ENCODE data around the gene SWAP70. TPM values are rescaled to one million over a fixed set of nuclear protein-coding genes. Genes with fewer than 3 reads are reported as not detected.

The SWAP70 gene
- total RNA-seq, 1 experiment from 2014 or later, result 21.1 TPM

- no peaks in the 10 kb centered on the region for H3K27me3 ChIP-seq (replicated peaks; ENCODE audit: insufficient read depth, low read depth, low read length, poor library complexity)
- BruUV-seq (replicated peaks), result no TSS peak
- H3K27ac ChIP-seq (ENCODE audit: low read depth, low read length, poor library complexity, severe bottlenecking), result no peak overlapping the region
- no peaks in the 10 kb centered on the region for H3K9me3 ChIP-seq (ENCODE audit: low read depth, low read length, poor library complexity, severe bottlenecking)
- intact Hi-C loops (cut with micrococcal nuclease; ENCODE audit: unreplicated experiment), result no loop called here
- ChIA-PET POLR2A (ENCODE audit: low non-redundant PET) (no interaction called here), CTCF (no interaction called here)
- DNase-seq (ENCODE audit: low spot score), result no peak
- no peaks in the 10 kb centered on the region for H3K36me3 ChIP-seq (ENCODE audit: insufficient read depth, low read length, poor library complexity, severe bottlenecking)
- H3K4me3 ChIP-seq (ENCODE audit: low read depth, low read length, poor library complexity, severe bottlenecking), result no peak overlapping the region
- no peaks in the 10 kb centered on the region for H3K4me1 ChIP-seq (ENCODE audit: insufficient read depth, low read length, poor library complexity, severe bottlenecking)
- TF ChIP-seq EZH2 (IDR thresholded peaks at IDR 0.05; ENCODE audit: borderline replicate concordance, low read depth, low read length, poor library complexity, severe bottlenecking), result no peak
- no peak for TF ChIP-seq CTCF (conservative IDR thresholded peaks at IDR 0.05; ENCODE audit: low read depth, low read length)
These were observed 14.1 kb downstream of the SWAP70 start for GRCh38 chr11:9677951-9678350.

- no peak for DNase-seq (ENCODE audit: low spot score)
- Histone ChIP-seq H3K4me3 (ENCODE audit: low read depth, low read length, poor library complexity, severe bottlenecking) (no peak overlapping the region), H3K9me3 (ENCODE audit: low read depth, low read length, poor library complexity, severe bottlenecking) (no peaks in the 10 kb centered on the region), H3K36me3 (ENCODE audit: insufficient read depth, low read length, poor library complexity, severe bottlenecking) (no peaks in the 10 kb centered on the region), H3K4me1 (ENCODE audit: insufficient read depth, low read length, poor library complexity, severe bottlenecking) (no peaks in the 10 kb centered on the region), H3K27ac (ENCODE audit: low read depth, low read length, poor library complexity, severe bottlenecking) (no peak overlapping the region), H3K27me3 (replicated peaks; ENCODE audit: insufficient read depth, low read depth, low read length, poor library complexity) (no peaks in the 10 kb centered on the region)
- intact Hi-C loops (cut with micrococcal nuclease; ENCODE audit: unreplicated experiment), result no loop called here
- TF ChIP-seq EZH2 (IDR thresholded peaks at IDR 0.05; ENCODE audit: borderline replicate concordance, low read depth, low read length, poor library complexity, severe bottlenecking) (no peak), CTCF (conservative IDR thresholded peaks at IDR 0.05; ENCODE audit: low read depth, low read length) (no peak)
- ChIA-PET POLR2A (ENCODE audit: low non-redundant PET) (no interaction called here), CTCF (no interaction called here)
- BruUV-seq (replicated peaks), result no TSS peak
These were observed 14.7 kb downstream of the SWAP70 start for GRCh38 chr11:9678576-9678975.

GRCh38 chr11:9680028-9680427, 16.2 kb downstream of the SWAP70 start:
- BruUV-seq (replicated peaks), result no TSS peak
- no peak for DNase-seq (ENCODE audit: low spot score)
- no peaks in the 10 kb centered on the region for H3K36me3 ChIP-seq (ENCODE audit: insufficient read depth, low read length, poor library complexity, severe bottlenecking)
- ChIA-PET CTCF (no interaction called here), POLR2A (ENCODE audit: low non-redundant PET) (no interaction called here)
- H3K27ac ChIP-seq (ENCODE audit: low read depth, low read length, poor library complexity, severe bottlenecking), result no peak overlapping the region
- TF ChIP-seq CTCF (conservative IDR thresholded peaks at IDR 0.05; ENCODE audit: low read depth, low read length), result no peak
- no peak for TF ChIP-seq EZH2 (IDR thresholded peaks at IDR 0.05; ENCODE audit: borderline replicate concordance, low read depth, low read length, poor library complexity, severe bottlenecking)
- intact Hi-C loops (cut with micrococcal nuclease; ENCODE audit: unreplicated experiment), result no loop called here
- no peaks in the 10 kb centered on the region for H3K27me3 ChIP-seq (replicated peaks; ENCODE audit: insufficient read depth, low read depth, low read length, poor library complexity)
- no peaks in the 10 kb centered on the region for H3K4me1 ChIP-seq (ENCODE audit: insufficient read depth, low read length, poor library complexity, severe bottlenecking)
- H3K4me3 ChIP-seq (ENCODE audit: low read depth, low read length, poor library complexity, severe bottlenecking), result no peak overlapping the region
- H3K9me3 ChIP-seq (ENCODE audit: low read depth, low read length, poor library complexity, severe bottlenecking), result no peaks in the 10 kb centered on the region
